GM19397 (cell line): Measurements from ENCODE around the gene XYLT1.

Experiments used
- ATAC-seq: cut with Tn5 transposase; IDR thresholded peaks from one replicate; pipeline ENCODE4 v1.9.1; 2021; ENCODE audit warnings: mild to moderate bottlenecking, moderate library complexity; ENCODE audit not compliant: unreplicated experiment

XYLT1 gene

GRCh38 chr16:17076092-17076754, 394.5 kb downstream of the XYLT1 start:
- ATAC-seq, result no peak

- no peak for ATAC-seq
Measured at GRCh38 chr16:17072104-17072503, 398.7 kb downstream of the XYLT1 start.

GRCh38 chr16:17070882-17071592, 399.7 kb downstream of the XYLT1 start:
- peak; percentile 73 for ATAC-seq

- no peak for ATAC-seq
Measured at GRCh38 chr16:17069681-17070080, 401.1 kb downstream of the XYLT1 start.

GRCh38 chr16:17068524-17068923, 402.2 kb downstream of the XYLT1 start:
- ATAC-seq, result no peak

GRCh38 chr16:17067882-17068281, 402.9 kb downstream of the XYLT1 start:
- ATAC-seq, result no peak

GRCh38 chr16:17063201-17064139, 407.3 kb downstream of the XYLT1 start:
- ATAC-seq, result no peak

- no peak for ATAC-seq
Measured at GRCh38 chr16:17062676-17063075, 408.1 kb downstream of the XYLT1 start.

GRCh38 chr16:17061326-17061725, 409.4 kb downstream of the XYLT1 start:
- ATAC-seq, result no peak

GRCh38 chr16:17058471-17058870, 412.3 kb downstream of the XYLT1 start:
- ATAC-seq, result no peak

- ATAC-seq, result no peak
Measured at GRCh38 chr16:17056666-17057065, 414.1 kb downstream of the XYLT1 start.

- ATAC-seq, result no peak
Measured at GRCh38 chr16:17053536-17054160, 417.1 kb downstream of the XYLT1 start.
